HG03354 (cell line): ENCODE results near the gene OSM.

Experiments
- ATAC-seq: cut with Tn5 transposase; IDR thresholded peaks from one replicate; pipeline ENCODE4 v1.9.1; 2021; ENCODE audit warnings: mild to moderate bottlenecking; ENCODE audit not compliant: unreplicated experiment, poor library complexity, severe bottlenecking

OSM gene

DNA sequence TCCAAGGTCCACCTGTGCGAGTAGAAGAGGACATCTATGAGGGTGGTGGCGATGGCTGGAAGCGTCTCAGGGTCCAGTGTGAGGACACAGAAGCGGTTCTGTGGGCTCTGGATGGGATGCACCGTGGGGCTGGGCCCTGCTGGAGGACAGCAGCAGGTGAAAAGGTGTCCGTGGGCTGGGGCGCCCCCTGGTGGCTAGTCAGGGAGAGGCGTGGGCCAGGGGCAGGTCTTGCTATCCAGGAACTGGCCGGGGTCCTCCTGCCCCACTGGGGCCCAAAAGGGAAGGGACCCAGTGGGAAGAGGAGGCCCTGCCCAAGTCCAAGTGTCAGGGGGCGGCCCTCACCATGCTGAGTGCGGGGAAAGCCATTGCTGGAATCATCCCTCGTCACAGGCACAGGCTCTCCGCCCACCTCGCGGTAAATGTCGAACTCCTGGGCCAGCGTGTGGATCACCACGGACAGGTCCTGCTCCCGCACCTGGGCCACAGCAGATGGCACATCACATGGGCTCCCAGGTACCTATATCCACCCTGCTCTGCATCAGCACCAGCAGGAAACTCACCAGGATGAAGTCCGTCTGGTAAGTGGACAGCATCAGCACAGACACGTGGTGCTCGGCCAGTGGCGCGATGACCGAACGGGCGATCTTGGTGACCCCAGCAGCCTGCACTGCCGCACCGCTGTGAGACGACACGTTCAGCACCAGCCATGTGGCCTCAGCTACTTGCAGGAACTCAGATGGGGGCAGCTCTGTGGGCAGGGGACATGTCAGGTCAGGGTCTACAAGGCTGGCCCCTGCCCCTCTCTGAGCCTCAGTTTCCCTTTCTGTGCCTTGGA lies 20.4 kb upstream of the OSM start:
- no peak for ATAC-seq

- ATAC-seq, result no peak
These were observed 19.7 kb upstream of the OSM start for GRCh38 chr22:30286331-30286730.

GRCh38 chr22:30285846-30286200 lies 19.2 kb upstream of the OSM start:
- no peak for ATAC-seq

GRCh38 chr22:30285176-30285845 lies 18.7 kb upstream of the OSM start:
- no peak for ATAC-seq

GRCh38 chr22:30284666-30285065 lies 18.0 kb upstream of the OSM start:
- ATAC-seq, result no peak

GRCh38 chr22:30284172-30284571 lies 17.5 kb upstream of the OSM start:
- no peak for ATAC-seq

DNA sequence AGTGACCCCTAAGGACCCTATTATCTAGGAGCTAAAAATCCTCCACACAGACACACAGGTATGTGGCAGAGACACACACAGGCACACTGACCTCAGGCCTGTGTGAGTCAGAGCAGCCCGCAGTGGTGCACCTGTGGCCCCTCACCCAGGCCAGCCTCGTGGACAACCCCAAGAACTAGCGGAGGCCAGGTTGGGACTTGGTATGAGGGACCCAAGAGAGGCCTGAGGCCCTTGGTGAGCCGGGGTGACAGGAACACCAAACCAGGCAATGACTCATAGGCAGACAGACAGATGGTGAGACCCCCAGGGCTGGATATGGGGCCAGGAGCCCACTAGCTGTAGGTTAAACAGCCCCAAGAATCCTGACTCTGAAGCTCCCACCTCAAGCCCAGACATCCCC lies 16.7 kb upstream of the OSM start:
- ATAC-seq, result no peak

DNA sequence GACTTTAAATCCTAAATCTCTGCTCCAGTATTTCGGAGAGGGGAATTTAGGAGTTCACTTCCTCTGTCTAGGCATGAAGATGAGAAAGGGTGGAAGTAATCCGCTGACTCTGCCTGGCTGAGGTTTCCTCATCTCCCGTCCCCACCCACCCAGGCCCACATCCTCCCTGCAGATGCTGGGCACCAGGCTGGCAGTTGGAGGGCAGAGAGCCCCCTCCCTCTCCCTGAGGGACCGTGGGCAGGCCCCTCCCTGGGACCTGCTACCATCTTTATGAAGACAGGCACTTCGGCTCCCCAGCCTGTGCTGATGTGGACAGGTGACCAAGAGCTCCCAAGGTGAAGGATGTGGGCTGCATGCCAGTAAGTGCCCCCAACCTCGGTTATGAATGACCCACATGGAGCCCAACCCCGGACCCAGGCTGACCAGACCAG lies 16.0 kb upstream of the OSM start:
- no peak for ATAC-seq

- ATAC-seq, result no peak
These were observed 13.9 kb upstream of the OSM start for GRCh38 chr22:30280505-30280904.

- no peak for ATAC-seq
These were observed 13.3 kb upstream of the OSM start for GRCh38 chr22:30279932-30280331.

DNA sequence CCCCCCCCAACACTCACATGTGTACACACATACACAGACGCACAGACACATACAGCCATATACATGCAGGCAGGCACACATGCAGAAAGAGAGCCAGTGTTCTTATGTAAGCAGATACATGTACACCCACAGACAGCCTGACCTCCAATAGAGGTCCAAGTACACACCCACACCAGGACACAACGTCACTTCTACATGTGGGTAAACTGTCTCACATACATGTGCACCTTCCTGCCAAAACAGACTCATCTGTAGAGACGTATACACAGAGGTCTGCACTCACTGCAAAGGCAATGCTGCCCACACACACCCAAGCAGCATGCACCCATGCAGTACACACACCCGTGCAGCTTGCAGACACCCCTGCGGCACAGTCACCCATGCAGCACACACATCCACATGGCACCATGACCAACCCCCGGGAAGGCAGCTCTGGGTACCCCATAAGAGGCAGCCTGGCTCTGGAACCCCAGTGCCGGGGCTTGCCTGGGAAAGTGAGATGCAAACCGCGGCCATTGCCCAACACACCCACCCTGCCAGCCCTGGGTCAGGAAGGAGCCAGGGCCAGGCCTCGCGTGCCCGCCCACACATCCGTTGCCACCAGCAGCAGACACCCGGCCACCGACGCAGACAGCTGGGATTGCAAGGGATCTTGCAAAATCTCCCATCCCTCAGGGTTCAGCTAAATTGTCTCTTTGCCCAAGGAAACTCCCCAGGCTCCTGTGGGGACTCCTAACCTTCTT lies 12.6 kb upstream of the OSM start:
- no peak for ATAC-seq

- ATAC-seq, result no peak
These were observed 11.1 kb upstream of the OSM start for GRCh38 chr22:30277547-30278344.

DNA sequence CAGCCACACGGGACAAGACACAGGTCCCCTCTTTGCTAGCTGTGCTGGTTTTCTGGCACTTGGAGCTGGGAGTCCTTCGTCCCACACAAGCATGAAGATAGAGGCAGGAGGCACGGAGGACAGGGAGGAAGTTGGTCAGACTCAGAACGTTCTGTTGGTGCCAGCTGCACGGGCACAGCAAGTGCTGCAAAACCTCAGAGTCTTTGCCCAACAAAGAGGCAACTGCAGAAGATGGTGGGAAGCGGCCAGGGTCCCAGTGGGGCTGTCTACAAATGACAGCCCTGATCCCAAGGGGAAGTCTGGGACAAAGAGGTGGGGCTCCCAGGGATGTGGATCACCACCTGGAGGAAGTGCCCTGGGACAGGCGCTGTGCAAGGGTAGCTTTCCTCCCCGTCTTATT lies 9.4 kb upstream of the OSM start:
- no peak for ATAC-seq

GRCh38 chr22:30275625-30276024 lies 9.0 kb upstream of the OSM start:
- ATAC-seq, result no peak

DNA sequence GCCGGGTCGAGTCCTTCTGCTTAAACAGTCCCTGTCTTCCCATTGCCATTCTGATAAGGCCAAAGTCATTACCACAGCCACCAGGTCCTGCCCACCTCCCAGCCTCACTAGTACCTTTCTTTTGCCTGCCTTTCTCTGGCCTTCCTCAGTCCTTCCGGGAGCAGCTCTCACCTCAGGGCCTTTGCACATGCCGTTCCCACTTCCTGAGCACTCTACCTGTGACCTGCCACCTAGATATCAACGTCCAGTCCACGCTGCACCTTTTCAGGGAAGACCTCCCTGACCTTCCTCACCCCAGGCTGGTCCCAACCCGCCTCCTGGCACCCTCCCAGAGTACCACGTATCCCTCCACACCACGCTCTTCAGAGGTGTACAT lies 7.8 kb upstream of the OSM start:
- no peak for ATAC-seq

DNA sequence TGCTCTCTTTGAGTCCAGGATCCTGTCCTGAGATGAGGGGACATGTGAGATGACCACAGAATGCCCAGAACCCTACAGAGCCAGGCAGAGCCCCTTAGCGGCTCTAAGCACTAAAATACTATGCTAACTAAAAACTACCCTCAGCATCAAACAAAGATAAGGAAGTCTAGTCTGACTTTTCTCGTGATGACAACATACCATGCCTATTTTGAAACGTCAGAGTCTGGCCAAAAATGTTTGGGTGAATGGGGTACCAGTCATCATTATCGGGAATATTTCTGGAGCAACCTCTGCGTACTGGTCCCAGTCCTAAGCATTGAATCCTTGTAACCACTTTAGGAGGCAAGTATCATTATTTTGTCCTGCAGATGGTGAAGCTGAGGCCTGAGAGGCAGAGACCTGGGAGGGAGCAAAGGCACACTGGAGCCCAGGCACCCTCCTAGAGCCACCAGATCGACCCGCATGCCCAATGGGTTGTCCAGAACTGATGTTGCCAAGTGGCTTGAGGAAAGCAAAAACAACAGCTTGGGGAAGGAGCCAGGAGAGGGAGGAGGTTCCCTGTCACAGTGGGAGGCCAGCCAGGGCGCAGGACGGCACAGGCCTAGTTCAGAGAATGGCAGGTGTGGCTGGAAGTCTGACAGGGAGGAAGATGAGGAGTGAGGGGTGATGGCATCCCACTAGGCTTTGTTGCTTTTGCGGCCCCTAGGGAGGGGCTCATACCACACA lies 7.2 kb upstream of the OSM start:
- no peak for ATAC-seq

- ATAC-seq, result no peak
These were observed 6.3 kb upstream of the OSM start for GRCh38 chr22:30272781-30273601.

DNA sequence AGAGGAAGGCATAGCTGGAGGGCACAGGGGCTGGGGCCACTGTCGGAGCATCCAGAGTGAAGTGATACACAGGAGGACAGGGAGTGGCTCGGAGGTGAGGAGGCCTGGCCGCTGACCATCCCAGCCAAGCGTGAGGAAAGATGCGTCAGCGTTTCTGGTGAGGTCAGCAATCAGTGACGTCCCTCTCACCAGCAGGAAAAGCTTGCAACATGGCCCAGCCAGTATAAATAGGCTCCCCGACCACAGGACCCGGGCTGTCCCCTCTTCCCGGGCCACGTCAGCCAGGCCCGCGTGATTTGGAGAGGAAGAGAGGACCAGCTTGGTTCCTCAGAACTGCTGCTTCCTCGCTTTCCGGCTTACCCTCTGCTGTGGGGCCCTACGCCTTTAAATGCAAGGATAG lies 4.2 kb upstream of the OSM start:
- ATAC-seq, result no peak

DNA sequence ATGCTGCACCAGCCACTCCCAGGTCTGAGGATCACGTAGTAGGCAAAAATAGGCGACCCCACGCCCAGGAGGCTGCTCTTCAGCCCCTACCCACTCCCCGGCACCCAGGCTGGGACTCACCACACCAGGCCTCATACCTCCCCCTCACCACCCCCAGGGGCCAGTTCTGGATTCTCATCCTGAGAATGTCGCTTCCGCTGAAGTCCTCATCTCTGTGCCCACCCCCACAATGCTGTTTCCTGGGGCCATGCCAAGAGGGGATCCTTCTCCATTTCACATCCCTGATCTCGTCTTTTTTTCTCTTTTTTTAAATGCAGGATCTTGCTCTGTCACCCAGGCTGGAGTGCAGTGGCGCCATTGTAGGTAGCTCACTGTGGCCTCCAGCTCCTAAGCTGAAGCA lies 1.7 kb upstream of the OSM start:
- ATAC-seq, result no peak
